Measurements from ENCODE around the gene ACP1. TPM values are rescaled to one million over a fixed set of nuclear protein-coding genes. Genes with fewer than 3 reads are reported as not detected.

ACP1 gene
- total RNA-seq, 2 donors from 2014 or later, result 62.0 to 74.2 TPM

DNA sequence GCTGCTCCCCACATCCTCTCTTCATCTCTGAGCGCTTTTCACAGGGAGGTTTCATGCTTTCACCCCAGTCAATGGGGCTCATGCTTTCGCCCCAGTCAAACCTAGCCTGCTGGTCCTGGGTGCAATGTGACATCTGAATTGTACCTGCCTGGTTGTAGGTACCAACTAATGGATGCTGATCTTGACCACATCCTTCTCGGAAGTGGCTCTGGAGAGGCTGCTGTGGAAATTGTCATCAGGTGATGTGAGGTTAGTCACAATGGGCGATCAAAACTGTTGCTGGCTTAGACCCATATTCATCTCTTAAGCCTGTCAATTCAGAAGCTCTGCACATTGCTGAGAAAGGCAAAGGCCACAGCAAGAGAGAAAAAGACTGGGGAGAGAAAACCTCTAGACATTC is 55.8 kb downstream of the ACP1 start:
- Histone ChIP-seq H3K4me1 (no peaks in the 10 kb centered on the region), H3K36me3 (replicated peaks in 1 of 2; ENCODE audit: insufficient read depth in 1 of 2, low read depth in 2 of 2) (no peaks in the 10 kb centered on the region), H3K9me3 (no peaks in the 10 kb centered on the region), H3K4me3 (no peak overlapping the region), H3K27me3 (no peaks in the 10 kb centered on the region), H3K27ac (no peak overlapping the region)
- intact Hi-C loops (cut with DNase I), result no loop called here
- ATAC-seq (no peak), DNase-seq (no peak)
- no peak for TF ChIP-seq POLR2A (IDR thresholded peaks at IDR 0.05)
- TF ChIP-seq, protein P1, sequence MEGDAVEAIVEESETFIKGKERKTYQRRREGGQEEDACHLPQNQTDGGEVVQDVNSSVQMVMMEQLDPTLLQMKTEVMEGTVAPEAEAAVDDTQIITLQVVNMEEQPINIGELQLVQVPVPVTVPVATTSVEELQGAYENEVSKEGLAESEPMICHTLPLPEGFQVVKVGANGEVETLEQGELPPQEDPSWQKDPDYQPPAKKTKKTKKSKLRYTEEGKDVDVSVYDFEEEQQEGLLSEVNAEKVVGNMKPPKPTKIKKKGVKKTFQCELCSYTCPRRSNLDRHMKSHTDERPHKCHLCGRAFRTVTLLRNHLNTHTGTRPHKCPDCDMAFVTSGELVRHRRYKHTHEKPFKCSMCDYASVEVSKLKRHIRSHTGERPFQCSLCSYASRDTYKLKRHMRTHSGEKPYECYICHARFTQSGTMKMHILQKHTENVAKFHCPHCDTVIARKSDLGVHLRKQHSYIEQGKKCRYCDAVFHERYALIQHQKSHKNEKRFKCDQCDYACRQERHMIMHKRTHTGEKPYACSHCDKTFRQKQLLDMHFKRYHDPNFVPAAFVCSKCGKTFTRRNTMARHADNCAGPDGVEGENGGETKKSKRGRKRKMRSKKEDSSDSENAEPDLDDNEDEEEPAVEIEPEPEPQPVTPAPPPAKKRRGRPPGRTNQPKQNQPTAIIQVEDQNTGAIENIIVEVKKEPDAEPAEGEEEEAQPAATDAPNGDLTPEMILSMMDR (IDR thresholded peaks at IDR 0.05), result no peak
- WGBS, 2 donors, result 62 to 77% methylated on average over 4 of the region's 4 CpGs

DNA sequence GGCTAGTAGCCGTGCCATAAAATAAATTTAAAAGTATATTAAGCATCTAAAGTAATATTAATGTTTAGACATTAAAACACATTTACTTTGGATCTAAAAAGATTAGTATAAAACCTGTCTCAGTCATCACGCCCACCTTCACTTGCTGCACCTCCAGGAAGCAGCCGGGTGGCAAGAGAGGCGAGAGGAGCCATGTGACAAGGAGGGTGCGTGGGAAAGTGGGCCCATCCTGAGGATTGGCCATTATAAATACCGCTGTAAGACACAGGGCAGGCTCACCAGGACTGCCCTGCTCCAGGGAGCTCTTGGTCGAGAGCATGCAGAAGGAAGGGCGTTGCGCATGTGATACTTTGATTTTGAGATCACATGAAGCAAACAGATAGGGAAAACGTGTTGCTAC is 57.6 kb downstream of the ACP1 start:
- intact Hi-C loops (cut with DNase I), result no loop called here
- WGBS, 2 donors, result 70 to 72% methylated on average over 10 of the region's 10 CpGs
- TF ChIP-seq, protein P1 (IDR thresholded peaks at IDR 0.05), result no peak
- TF ChIP-seq POLR2A (IDR thresholded peaks at IDR 0.05), result no peak

DNA sequence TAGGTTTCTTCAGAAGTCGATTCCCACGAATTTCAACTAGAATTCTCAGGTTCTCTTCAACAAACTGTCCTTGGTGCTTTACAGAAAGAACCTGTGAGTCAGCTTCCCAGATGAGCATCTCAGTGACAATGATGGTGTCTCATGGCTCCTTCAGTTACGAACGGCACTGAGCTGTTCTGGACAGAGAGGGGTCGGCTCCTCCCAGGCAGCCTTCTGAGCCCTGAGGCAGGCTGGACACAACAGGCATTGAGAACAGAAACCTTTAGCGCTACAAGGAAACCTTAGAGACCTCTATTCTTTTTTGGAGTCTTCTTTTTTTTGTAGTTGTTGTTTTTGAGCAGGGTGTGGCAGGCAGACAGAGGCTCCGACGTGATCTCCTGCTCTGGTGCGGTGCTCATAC is 58.3 kb downstream of the ACP1 start:
- intact Hi-C loops (cut with DNase I), result no loop called here
- Histone ChIP-seq H3K4me3 (no peak overlapping the region), H3K27ac (no peak overlapping the region), H3K4me1 (no peaks in the 10 kb centered on the region), H3K36me3 (replicated peaks in 1 of 2; ENCODE audit: insufficient read depth in 1 of 2, low read depth in 2 of 2) (no peaks in the 10 kb centered on the region), H3K9me3 (no peaks in the 10 kb centered on the region), H3K27me3 (no peaks in the 10 kb centered on the region)
- 77 to 85% methylated on average over 9 of the region's 9 CpGs for WGBS, 2 donors
- DNase-seq, result no peak
- ATAC-seq, result no peak
- no peak for TF ChIP-seq POLR2A (IDR thresholded peaks at IDR 0.05)
- TF ChIP-seq, protein P1 (IDR thresholded peaks at IDR 0.05), result no peak

More for the DNA sequence above, 57.6 kb downstream of the ACP1 start:
- Histone ChIP-seq H3K27ac (no peak overlapping the region), H3K27me3 (no peaks in the 10 kb centered on the region), H3K9me3 (no peaks in the 10 kb centered on the region), H3K36me3 (replicated peaks in 1 of 2; ENCODE audit: insufficient read depth in 1 of 2, low read depth in 2 of 2) (no peaks in the 10 kb centered on the region), H3K4me1 (no peaks in the 10 kb centered on the region), H3K4me3 (no peak overlapping the region)
- DNase-seq (no peak), ATAC-seq (no peak)

Other genes with a start within 250 kb of the ACP1 start
- 10 to 100 TPM; 16.6 to 20.4 TPM for gene FAM110C, start 218.4 kb upstream of the ACP1 start, total RNA-seq
- 100 to 1,000 TPM; 159 to 162 TPM for gene SH3YL1, start 915 bp upstream of the ACP1 start, total RNA-seq
- gene ALKAL2, start 23.1 kb downstream of the ACP1 start, total RNA-seq, result 100 to 1,000 TPM in 1 of 2 donors, 10 to 100 TPM in 1; 56.6 to 104 TPM

Measured in body of pancreas (tissue), 4 donors.